ENCODE data around the gene COQ6. TPM values are rescaled to one million over a fixed set of nuclear protein-coding genes. Genes with fewer than 3 reads are reported as not detected.
"Not testable (repeated sequence)": the region's sequence is repeated elsewhere in the genome, so short reads cannot be mapped to it uniquely, and the experiment has no call there.

COQ6 gene
- polyA plus RNA-seq, 1 donor (not counting 4 experiments of a cell fraction or from before 2014, with no cell fraction given), result 28.4 TPM

- H3K9me3 ChIP-seq (ENCODE audit: control insufficient read depth, low read depth, low read length), result no peaks in the 10 kb centered on the region
- H3K9ac ChIP-seq (ENCODE audit: control insufficient read depth, extremely low read depth, insufficient read depth, low read length), result no peak overlapping the region
- no peak for FAIRE-seq
- H3K9me1 ChIP-seq (ENCODE audit: control insufficient read depth, extremely low read depth, insufficient read depth, low read length), result peaks cover 2% of the 10 kb centered on the region
- DNase-seq (ENCODE audit: low read depth, low spot score), result no peak
- TF ChIP-seq, protein P1, sequence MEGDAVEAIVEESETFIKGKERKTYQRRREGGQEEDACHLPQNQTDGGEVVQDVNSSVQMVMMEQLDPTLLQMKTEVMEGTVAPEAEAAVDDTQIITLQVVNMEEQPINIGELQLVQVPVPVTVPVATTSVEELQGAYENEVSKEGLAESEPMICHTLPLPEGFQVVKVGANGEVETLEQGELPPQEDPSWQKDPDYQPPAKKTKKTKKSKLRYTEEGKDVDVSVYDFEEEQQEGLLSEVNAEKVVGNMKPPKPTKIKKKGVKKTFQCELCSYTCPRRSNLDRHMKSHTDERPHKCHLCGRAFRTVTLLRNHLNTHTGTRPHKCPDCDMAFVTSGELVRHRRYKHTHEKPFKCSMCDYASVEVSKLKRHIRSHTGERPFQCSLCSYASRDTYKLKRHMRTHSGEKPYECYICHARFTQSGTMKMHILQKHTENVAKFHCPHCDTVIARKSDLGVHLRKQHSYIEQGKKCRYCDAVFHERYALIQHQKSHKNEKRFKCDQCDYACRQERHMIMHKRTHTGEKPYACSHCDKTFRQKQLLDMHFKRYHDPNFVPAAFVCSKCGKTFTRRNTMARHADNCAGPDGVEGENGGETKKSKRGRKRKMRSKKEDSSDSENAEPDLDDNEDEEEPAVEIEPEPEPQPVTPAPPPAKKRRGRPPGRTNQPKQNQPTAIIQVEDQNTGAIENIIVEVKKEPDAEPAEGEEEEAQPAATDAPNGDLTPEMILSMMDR (optimal IDR thresholded peaks at IDR 0.05 in 1 of 3, IDR thresholded peaks at IDR 0.05 in 1 of 3, conservative IDR thresholded peaks at IDR 0.05 in 1 of 3; ENCODE audit: extremely low read depth in 1 of 3, insufficient read depth in 2 of 3, low read length in 3 of 3), result no peak
- TF ChIP-seq EZH2 (IDR thresholded peaks at IDR 0.05; ENCODE audit: low read length), result no peak
- H2AFZ ChIP-seq (ENCODE audit: control insufficient read depth, low read length), result no peak overlapping the region
- no peak overlapping the region for H3K27ac ChIP-seq (ENCODE audit: control insufficient read depth, insufficient read depth, low read length)
- H3K4me3 ChIP-seq (ENCODE audit: control insufficient read depth in 2 of 3, extremely low read depth in 1 of 3, insufficient read depth in 2 of 3, low read depth in 1 of 3, low read length in 3 of 3), result no peak overlapping the region
- no peaks in the 10 kb centered on the region for H3K27me3 ChIP-seq (ENCODE audit: control insufficient read depth, extremely low read depth, insufficient read depth, low read length)
- H3K79me2 ChIP-seq (ENCODE audit: control insufficient read depth, insufficient read depth, low read length), result peaks cover 24% of the 10 kb centered on the region
- dilution Hi-C loops (cut with MboI; ENCODE audit: extremely low pct_ligation_motif_present, low sequenced_read_pairs), result no loop called here
- H3K4me2 ChIP-seq (ENCODE audit: control insufficient read depth, extremely low read depth, insufficient read depth, low read depth, low read length), result no peak overlapping the region
- H3K36me3 ChIP-seq (ENCODE audit: control insufficient read depth in 2 of 2, extremely low read depth in 1 of 2, insufficient read depth in 2 of 2, low read length in 2 of 2), result peaks cover 21 to 25% of the 10 kb centered on the region in 2 experiments
- peaks cover 2% of the 10 kb centered on the region for H3K4me1 ChIP-seq (ENCODE audit: control insufficient read depth, extremely low read depth, insufficient read depth, low read length)
- H4K20me1 ChIP-seq (ENCODE audit: control insufficient read depth, extremely low read depth, insufficient read depth, low read length), result peaks cover 7% of the 10 kb centered on the region
Measured at GRCh38 chr14:73916324-73916723, 33.8 kb upstream of the COQ6 start.

- H4K20me1 ChIP-seq (ENCODE audit: control insufficient read depth, extremely low read depth, insufficient read depth, low read length); H3K27me3 ChIP-seq (ENCODE audit: control insufficient read depth, extremely low read depth, insufficient read depth, low read length); H3K9me1 ChIP-seq (ENCODE audit: control insufficient read depth, extremely low read depth, insufficient read depth, low read length); H3K4me1 ChIP-seq (ENCODE audit: control insufficient read depth, extremely low read depth, insufficient read depth, low read length); DNase-seq (ENCODE audit: low read depth, low spot score); H3K9me3 ChIP-seq (ENCODE audit: control insufficient read depth, low read depth, low read length); H3K4me3 ChIP-seq (ENCODE audit: control insufficient read depth in 2 of 3, extremely low read depth in 1 of 3, insufficient read depth in 2 of 3, low read depth in 1 of 3, low read length in 3 of 3); H2AFZ ChIP-seq (ENCODE audit: control insufficient read depth, low read length); H3K27ac ChIP-seq (ENCODE audit: control insufficient read depth, insufficient read depth, low read length); FAIRE-seq; H3K4me2 ChIP-seq (ENCODE audit: control insufficient read depth, extremely low read depth, insufficient read depth, low read depth, low read length); dilution Hi-C loops (cut with MboI; ENCODE audit: extremely low pct_ligation_motif_present, low sequenced_read_pairs); H3K9ac ChIP-seq (ENCODE audit: control insufficient read depth, extremely low read depth, insufficient read depth, low read length): not testable (repeated sequence)
- H3K36me3 ChIP-seq (ENCODE audit: control insufficient read depth in 2 of 2, extremely low read depth in 1 of 2, insufficient read depth in 2 of 2, low read length in 2 of 2), result peaks cover 26 to 46% of the 10 kb centered on the region in 2 experiments
- peaks cover 20% of the 10 kb centered on the region for H3K79me2 ChIP-seq (ENCODE audit: control insufficient read depth, insufficient read depth, low read length)
Measured at GRCh38 chr14:73919457-73919856, 30.6 kb upstream of the COQ6 start.

DNA sequence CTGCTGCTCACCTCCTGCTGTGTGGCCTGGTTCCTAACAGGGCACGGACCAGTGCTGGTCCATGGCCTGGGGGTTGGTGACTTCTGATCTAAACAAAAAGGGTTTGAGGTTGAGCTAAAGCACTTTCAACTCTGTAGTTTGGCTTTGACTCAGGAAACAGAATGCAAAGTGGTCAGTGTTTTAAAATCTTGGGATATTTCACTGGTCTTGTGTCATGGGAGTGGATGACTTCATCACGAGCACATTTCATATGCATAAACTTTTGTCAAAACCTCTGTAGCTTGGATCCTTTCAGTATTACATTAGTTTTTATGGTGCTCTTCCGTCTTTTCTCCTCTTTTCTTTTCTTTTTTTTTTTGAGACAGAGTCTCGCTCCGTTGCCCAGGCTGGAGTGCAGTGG lies 25.8 kb upstream of the COQ6 start:
- DNase-seq (ENCODE audit: low read depth, low spot score) (no peak), FAIRE-seq (no peak)
- no peaks in the 10 kb centered on the region for H3K4me1 ChIP-seq (ENCODE audit: control insufficient read depth, extremely low read depth, insufficient read depth, low read length)
- peaks cover 6% of the 10 kb centered on the region for H4K20me1 ChIP-seq (ENCODE audit: control insufficient read depth, extremely low read depth, insufficient read depth, low read length)
- H3K9me3 ChIP-seq (ENCODE audit: control insufficient read depth, low read depth, low read length), result no peaks in the 10 kb centered on the region
- no peaks in the 10 kb centered on the region for H3K27me3 ChIP-seq (ENCODE audit: control insufficient read depth, extremely low read depth, insufficient read depth, low read length)
- H3K36me3 ChIP-seq (ENCODE audit: control insufficient read depth in 2 of 2, extremely low read depth in 1 of 2, insufficient read depth in 2 of 2, low read length in 2 of 2), result peaks cover 23 to 48% of the 10 kb centered on the region in 2 experiments
- H3K27ac ChIP-seq (ENCODE audit: control insufficient read depth, insufficient read depth, low read length), result no peak overlapping the region
- no peaks in the 10 kb centered on the region for H3K9me1 ChIP-seq (ENCODE audit: control insufficient read depth, extremely low read depth, insufficient read depth, low read length)
- H2AFZ ChIP-seq (ENCODE audit: control insufficient read depth, low read length), result no peak overlapping the region
- TF ChIP-seq, protein P1 (optimal IDR thresholded peaks at IDR 0.05 in 1 of 3, IDR thresholded peaks at IDR 0.05 in 1 of 3, conservative IDR thresholded peaks at IDR 0.05 in 1 of 3; ENCODE audit: extremely low read depth in 1 of 3, insufficient read depth in 2 of 3, low read length in 3 of 3), result no peak
- TF ChIP-seq EZH2 (IDR thresholded peaks at IDR 0.05; ENCODE audit: low read length), result no peak
- no peak overlapping the region for H3K4me3 ChIP-seq (ENCODE audit: control insufficient read depth in 2 of 3, extremely low read depth in 1 of 3, insufficient read depth in 2 of 3, low read depth in 1 of 3, low read length in 3 of 3)
- no peak overlapping the region for H3K4me2 ChIP-seq (ENCODE audit: control insufficient read depth, extremely low read depth, insufficient read depth, low read depth, low read length)
- peaks cover 4% of the 10 kb centered on the region for H3K79me2 ChIP-seq (ENCODE audit: control insufficient read depth, insufficient read depth, low read length)
- no peak overlapping the region for H3K9ac ChIP-seq (ENCODE audit: control insufficient read depth, extremely low read depth, insufficient read depth, low read length)
- dilution Hi-C loops (cut with MboI; ENCODE audit: extremely low pct_ligation_motif_present, low sequenced_read_pairs), result no loop called here

All from keratinocyte (primary cell).